OCI-M1 (cell line): ENCODE measurements around the gene RABEP1.
A peak's percentile ranks its signal among the peaks of the same experiment; 100 is the strongest.

Experiments used
- DNase-seq: peaks from one replicate; lab custom pipeline; 2025; lab: John Stamatoyannopoulos, UW

The RABEP1 gene

DNA sequence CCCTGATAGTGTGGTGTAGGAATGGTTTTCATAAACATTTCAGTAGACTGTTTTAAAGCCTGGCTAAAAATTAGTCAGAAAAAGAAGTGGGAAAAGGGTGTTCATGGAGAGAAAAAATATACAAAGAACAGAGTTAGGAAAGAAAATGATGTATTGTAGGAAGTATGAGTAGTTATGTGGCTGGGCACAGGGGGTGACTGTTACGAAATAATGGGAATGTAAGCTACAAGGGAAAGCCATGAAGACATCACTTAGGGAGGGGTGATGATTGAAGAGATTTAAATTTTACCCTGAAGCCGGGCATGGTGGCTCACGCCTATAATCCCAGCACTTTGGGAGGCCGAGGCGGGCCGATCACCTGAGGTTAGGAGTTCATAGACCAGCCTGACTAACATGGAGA lies 82.1 kb downstream of the RABEP1 start:
- no peak for DNase-seq

GRCh38 chr17:5364696-5365095 lies 82.6 kb downstream of the RABEP1 start:
- DNase-seq = no peak

- DNase-seq = no peak
Measured at GRCh38 chr17:5365831-5366230, 83.7 kb downstream of the RABEP1 start.

DNA sequence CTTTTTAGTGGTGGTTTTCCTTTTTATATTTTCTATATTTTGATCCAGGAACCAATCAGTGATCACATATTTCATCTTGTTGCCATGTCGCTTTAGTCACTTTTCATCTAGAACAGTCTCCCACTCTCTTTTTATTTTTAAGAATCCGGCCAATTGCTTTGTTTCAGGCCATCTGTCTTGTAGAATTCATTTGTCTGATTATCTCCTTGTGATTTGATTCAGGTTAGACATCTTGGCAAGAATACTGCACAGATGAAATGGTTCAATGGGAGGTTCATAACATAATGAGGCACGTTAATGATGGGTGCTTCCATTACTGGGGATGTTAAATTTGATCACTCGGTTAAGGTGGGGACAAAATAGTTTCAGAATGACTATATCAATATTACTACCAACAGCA lies 88.3 kb downstream of the RABEP1 start:
- DNase-seq = no peak

DNA sequence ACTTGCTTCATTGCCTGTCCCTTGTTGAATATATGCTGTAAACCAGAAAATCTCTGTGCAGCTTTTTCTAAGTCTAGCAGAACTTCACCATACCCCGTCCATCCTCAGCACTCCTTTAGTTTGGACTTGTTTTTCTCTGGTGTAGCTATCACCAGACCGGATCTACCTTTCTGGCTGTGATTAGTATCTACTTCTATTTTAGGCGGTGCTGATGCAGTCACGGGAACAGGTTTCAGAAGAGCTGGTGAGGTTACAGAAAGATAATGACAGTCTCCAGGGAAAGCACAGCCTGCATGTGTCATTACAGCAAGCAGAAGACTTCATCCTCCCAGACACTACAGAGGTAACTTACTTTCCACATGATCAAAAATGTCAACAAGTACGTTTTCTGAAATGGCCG lies 91.0 kb downstream of the RABEP1 start:
- DNase-seq = no peak

GRCh38 chr17:5378566-5379207 lies 96.6 kb downstream of the RABEP1 start:
- peak; percentile 33 for DNase-seq

- no peak for DNase-seq
Measured at GRCh38 chr17:5379351-5380107, 97.4 kb downstream of the RABEP1 start.

DNA sequence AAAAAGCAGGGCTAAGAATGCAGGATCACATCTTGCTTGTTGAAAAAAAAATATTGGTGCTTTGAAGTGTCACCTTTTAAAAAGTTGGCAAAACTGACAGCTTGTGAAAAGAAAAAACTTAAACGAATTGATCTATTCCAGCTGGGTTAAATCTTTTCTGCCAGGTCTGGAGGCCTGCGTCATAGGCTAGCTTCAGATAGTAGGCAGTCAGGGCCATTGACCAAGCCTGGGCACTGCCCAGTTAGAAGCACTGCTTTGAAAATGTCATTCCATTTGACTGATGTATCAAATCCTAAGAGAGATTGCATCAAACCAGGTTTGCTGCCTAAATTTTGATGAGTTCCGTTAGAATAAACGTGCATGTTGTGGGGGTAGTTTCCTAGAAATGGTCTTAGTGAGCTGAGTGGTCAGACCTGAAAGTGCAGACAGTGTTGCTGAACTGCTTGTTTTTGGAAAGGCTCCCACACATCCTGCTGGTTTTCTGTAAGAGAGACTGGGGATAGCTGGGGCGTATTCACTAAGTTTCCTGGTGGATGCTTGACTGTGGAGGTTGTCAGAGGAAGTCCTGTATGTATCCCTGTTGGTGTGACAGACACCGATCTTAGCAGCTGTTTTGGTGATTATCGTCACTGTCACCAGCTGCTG lies 98.5 kb downstream of the RABEP1 start:
- DNase-seq = no peak

GRCh38 chr17:5381542-5381941 lies 99.5 kb downstream of the RABEP1 start:
- no peak for DNase-seq

GRCh38 chr17:5391678-5392077 lies 109.6 kb downstream of the RABEP1 start:
- no peak for DNase-seq

GRCh38 chr17:5396612-5397011 lies 114.5 kb downstream of the RABEP1 start:
- DNase-seq = no peak

GRCh38 chr17:5399767-5400166 lies 117.7 kb downstream of the RABEP1 start:
- DNase-seq = no peak

DNA sequence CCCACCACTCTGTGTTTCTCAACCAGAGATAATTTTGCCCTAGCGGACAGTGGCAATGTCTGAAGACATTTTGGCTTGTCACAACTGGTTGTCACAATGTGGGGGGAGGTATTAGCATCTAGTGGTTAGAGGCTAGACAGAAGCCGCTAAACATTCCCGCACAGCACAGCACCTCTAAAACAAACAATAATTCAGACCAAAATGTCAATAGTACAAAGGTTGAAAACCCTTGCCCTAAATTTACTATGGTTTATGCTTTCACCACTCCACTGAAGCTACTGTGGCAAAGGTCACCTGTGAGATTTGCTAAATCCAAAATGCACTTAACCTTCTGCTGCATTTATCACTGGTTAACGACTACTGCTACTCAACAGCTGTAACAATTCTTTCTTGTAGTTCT lies 123.3 kb downstream of the RABEP1 start:
- no peak for DNase-seq

GRCh38 chr17:5408186-5408585 lies 126.1 kb downstream of the RABEP1 start:
- DNase-seq = no peak

GRCh38 chr17:5410594-5411272 lies 128.6 kb downstream of the RABEP1 start:
- DNase-seq = no peak

DNA sequence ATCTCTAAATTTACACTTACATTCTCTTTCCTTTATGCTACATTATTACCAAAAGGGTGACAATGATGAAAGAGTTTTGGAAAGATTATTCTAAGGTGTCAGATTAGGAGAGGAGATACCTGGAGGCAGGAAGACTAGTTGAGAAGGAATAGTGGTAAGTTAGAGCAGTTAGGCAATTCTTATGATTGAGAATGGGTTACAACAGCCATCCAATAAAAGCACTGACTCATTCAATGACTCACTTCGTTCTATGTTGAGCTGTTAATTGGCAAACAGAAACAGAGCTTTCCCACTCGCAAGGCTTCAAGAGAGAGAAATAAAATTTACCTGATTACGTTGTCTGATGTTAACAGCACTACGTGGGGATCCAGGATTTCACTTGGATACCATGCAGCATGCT lies 131.6 kb downstream of the RABEP1 start:
- peak; percentile 43 for DNase-seq

- no peak for DNase-seq
Measured at GRCh38 chr17:5416901-5417300, 134.8 kb downstream of the RABEP1 start.

- peak; percentile 80 for DNase-seq
Measured at GRCh38 chr17:5418858-5419355, 136.8 kb downstream of the RABEP1 start.

DNA sequence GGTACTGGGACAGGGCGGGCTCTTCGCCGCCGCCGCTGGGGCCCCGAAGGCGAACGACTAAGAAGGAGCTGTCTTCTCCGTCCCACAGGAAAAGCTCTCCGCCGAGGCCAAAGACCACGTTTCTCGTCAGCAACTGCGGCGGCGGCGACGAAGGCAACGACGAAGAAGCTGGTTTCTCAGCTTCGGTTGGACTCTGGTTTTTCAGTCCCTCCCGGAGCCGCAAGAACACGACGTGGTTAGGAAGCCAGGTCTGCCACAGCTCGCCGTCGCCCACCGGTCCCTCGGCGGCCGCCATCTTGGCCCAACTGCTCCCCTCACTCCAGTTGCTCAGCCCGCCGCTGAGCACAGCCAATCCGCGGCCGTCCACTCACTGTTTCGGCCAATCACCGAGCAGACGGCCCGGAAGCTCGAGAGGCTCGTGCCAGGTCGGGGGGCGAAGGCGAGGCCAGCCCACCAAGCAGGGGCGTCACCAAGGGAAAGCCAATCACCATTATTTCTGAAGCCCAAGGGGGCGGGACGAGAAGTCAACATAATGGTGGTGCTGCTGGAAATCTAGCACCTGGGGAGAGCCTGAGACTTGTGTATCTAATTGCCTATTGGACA lies 137.4 kb downstream of the RABEP1 start, which contains the start of gene NUP88:
Gene NUP88, minus strand, starts transcription at position 307 of the 603 bp plus-strand sequence. Its CDS starts 12 bp downstream, at position 295.
- peak; percentile 99 for DNase-seq

- peak; percentile 98 for DNase-seq
Measured at GRCh38 chr17:5419959-5420653, 138.0 kb downstream of the RABEP1 start, which contains the start of gene RPAIN. Gene RPAIN, plus strand, starts transcription at chr17:5420182. Its CDS starts 29 bp downstream, at chr17:5420211.

GRCh38 chr17:5422505-5422904 lies 140.4 kb downstream of the RABEP1 start:
- DNase-seq = no peak
